NB4 (cell line): ENCODE results near the gene KPNA6.

Source experiments
- POLR2A ChIP-seq: IDR thresholded peaks from 2 replicates; pipeline ENCODE4 v1.6.1; 2011; ENCODE audit warnings: mild to moderate bottlenecking; ENCODE audit not compliant: insufficient read length; ENCODE audit errors: extremely low read depth
- TF ChIP-seq, protein P1 (sequence below): IDR thresholded peaks from one replicate; pipeline ENCODE4 v1.5.1; 2012; ENCODE audit warnings: low read depth, low read length

DNA sequence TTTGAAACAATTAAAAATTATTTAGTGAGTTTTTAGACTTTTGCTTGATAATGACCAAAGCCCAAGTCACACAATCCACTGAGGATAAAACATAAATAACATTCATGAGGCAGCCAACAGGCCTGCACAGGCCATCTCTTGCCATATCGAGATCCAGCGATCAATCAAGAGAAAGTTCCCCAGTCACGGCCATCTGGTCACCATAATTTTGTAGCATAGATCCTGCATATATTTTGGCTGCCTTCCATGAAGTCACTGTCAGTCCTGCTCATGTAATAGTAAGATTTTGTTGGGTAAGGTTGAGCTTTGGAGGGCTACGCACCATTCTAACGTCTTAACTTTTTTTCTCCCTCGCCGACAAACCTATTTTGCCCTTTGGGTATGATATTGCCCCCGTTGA is 17.5 kb downstream of the KPNA6 start:
- TF ChIP-seq POLR2A: no peak
- TF ChIP-seq, protein P1, sequence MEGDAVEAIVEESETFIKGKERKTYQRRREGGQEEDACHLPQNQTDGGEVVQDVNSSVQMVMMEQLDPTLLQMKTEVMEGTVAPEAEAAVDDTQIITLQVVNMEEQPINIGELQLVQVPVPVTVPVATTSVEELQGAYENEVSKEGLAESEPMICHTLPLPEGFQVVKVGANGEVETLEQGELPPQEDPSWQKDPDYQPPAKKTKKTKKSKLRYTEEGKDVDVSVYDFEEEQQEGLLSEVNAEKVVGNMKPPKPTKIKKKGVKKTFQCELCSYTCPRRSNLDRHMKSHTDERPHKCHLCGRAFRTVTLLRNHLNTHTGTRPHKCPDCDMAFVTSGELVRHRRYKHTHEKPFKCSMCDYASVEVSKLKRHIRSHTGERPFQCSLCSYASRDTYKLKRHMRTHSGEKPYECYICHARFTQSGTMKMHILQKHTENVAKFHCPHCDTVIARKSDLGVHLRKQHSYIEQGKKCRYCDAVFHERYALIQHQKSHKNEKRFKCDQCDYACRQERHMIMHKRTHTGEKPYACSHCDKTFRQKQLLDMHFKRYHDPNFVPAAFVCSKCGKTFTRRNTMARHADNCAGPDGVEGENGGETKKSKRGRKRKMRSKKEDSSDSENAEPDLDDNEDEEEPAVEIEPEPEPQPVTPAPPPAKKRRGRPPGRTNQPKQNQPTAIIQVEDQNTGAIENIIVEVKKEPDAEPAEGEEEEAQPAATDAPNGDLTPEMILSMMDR: no peak
